ENCODE results near the gene TAMALIN.

DNA sequence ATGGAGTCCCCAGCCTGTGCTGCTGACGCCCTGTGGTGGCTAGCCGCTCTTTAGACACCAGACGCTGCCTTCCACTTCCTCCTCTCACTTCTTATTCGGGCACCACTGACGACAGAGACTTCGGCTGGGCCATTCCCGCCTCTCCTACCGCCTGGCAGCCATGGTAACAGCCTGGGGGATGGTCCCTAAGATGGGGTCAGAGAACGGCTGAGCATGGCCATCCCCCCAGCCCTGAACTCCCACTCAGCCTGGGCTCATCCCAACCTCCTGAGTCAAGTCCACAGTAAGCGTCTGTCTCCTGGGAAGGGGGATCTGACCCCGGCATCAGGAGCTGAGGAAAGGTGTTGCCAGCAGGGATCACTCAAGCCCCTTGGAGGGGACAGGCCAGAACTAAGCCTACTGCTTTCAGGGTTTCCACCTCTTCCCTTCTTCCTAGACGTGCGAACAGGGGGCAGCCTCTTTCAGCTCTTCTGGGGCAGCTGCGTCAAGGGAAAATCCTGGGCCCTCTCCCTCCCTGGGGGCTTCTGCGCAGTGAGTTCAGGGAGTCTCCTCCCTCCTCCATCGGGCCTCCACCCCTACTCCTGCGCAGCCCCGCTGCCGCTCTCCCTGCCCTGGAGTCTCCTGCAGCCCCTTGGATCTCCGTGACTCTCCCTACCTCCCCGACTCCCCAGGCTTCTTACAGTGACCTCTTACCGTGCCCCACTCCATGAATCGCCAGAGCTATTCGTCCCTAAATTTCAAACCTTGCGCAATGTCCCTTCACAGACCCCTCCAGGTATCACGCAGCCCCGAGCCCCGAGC, 643 bp upstream of the TAMALIN start:
- TF ChIP-seq, protein P1, sequence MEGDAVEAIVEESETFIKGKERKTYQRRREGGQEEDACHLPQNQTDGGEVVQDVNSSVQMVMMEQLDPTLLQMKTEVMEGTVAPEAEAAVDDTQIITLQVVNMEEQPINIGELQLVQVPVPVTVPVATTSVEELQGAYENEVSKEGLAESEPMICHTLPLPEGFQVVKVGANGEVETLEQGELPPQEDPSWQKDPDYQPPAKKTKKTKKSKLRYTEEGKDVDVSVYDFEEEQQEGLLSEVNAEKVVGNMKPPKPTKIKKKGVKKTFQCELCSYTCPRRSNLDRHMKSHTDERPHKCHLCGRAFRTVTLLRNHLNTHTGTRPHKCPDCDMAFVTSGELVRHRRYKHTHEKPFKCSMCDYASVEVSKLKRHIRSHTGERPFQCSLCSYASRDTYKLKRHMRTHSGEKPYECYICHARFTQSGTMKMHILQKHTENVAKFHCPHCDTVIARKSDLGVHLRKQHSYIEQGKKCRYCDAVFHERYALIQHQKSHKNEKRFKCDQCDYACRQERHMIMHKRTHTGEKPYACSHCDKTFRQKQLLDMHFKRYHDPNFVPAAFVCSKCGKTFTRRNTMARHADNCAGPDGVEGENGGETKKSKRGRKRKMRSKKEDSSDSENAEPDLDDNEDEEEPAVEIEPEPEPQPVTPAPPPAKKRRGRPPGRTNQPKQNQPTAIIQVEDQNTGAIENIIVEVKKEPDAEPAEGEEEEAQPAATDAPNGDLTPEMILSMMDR (IDR thresholded peaks at IDR 0.05): no peak
- TF ChIP-seq ZFX (IDR thresholded peaks at IDR 0.05; ENCODE audit: borderline replicate concordance): no peak

Measured in 22Rv1 (cell line).